ENCODE measurements around the gene RANBP3.

DNA sequence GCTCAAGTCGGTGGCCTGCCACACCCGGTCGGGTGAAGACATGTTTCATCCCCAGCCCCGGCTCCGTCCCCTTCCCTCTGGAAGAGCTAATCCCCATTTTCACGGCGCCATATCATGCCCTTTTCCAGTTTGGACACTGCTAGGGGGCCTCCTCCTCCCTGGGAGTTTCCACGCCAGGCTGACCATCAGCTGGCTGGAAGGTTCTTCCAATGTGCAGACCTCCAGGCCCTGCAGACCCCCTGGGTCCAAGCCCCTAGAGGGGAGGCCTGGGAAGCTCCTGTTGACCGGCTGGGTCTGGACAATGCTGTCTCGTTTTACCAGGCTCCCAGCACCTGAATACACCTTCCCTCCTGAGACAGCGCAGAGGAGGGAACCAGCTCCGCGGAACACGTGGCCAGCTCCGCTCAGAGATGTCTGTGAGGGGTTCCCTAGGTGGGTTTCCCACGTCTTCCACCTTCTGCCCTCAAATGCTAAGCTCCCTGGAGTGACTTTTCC, 44.7 kb upstream of the RANBP3 start:
- TF ChIP-seq SMC3 (IDR thresholded peaks at IDR 0.05; ENCODE audit: low read depth, low read length) (no peak), RAD21 (IDR thresholded peaks at IDR 0.05; ENCODE audit: low read length) (no peak), GATA2 (CRISPR knock-in tag; IDR thresholded peaks at IDR 0.05) (no peak), EP300 (IDR thresholded peaks at IDR 0.05; ENCODE audit: borderline replicate concordance in 1 of 2, low read depth in 1 of 2, low read length in 1 of 2) (no peak), ELF1 (IDR thresholded peaks at IDR 0.05) (no peak), JUND (IDR thresholded peaks at IDR 0.05) (no peak)
- TF ChIP-seq, protein P1, sequence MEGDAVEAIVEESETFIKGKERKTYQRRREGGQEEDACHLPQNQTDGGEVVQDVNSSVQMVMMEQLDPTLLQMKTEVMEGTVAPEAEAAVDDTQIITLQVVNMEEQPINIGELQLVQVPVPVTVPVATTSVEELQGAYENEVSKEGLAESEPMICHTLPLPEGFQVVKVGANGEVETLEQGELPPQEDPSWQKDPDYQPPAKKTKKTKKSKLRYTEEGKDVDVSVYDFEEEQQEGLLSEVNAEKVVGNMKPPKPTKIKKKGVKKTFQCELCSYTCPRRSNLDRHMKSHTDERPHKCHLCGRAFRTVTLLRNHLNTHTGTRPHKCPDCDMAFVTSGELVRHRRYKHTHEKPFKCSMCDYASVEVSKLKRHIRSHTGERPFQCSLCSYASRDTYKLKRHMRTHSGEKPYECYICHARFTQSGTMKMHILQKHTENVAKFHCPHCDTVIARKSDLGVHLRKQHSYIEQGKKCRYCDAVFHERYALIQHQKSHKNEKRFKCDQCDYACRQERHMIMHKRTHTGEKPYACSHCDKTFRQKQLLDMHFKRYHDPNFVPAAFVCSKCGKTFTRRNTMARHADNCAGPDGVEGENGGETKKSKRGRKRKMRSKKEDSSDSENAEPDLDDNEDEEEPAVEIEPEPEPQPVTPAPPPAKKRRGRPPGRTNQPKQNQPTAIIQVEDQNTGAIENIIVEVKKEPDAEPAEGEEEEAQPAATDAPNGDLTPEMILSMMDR (IDR thresholded peaks at IDR 0.05) = no peak
